GM12878 (cell line): ENCODE data around the gene LMAN1L. TPM values are rescaled to one million over a fixed set of nuclear protein-coding genes. Genes with fewer than 3 reads are reported as not detected.

Experiments used
- ATAC-seq: fragments of 200-7000 bp; cut with Tn5 transposase; 3 replicates; pipeline ENCODE4 v1.9.1; 2020; ENCODE audit warnings: mild to moderate bottlenecking, moderate library complexity
- BruUV-seq: library from RNA; stranded (reverse); fragments of 400-500 nt; replicated peaks from 2 replicates; lab custom pipeline; 2021; lab: Mats Ljungman, UMichigan
- CTCF ChIA-PET: fragments of 300-600 bp; sonication (Branson Sonifier 250); formaldehyde crosslinking; extraction: SDS; loops from one replicate; lab custom pipeline; 2021; ENCODE audit warnings: inconsistent platforms; lab: Yijun Ruan, JAX
- POLR2A ChIA-PET: fragments of 350-600 bp; formaldehyde crosslinking; extraction: SDS; loops from one replicate; lab custom pipeline; 2021; ENCODE audit warnings: inconsistent platforms; lab: Charles Lee
- RAD21 ChIA-PET: fragments of 300-600 bp; sonication (Branson Sonifier 250); formaldehyde crosslinking; loops from one replicate; lab custom pipeline; 2023; ENCODE audit warnings: antibody characterized with exemption; ENCODE audit not compliant: unreplicated experiment; lab: Charles Lee
- SMC1A ChIA-PET: fragments of 300-600 bp; sonication (Branson Sonifier 250); formaldehyde crosslinking; loops from one replicate; lab custom pipeline; 2023; ENCODE audit not compliant: unreplicated experiment, uncharacterized antibody; lab: Charles Lee
- DNase-seq: peaks from one replicate; pipeline ENCODE4 v3.0.0-alpha.2; 2011; ENCODE audit warnings: low read depth, low spot score
- FAIRE-seq: peaks from 3 replicates; lab custom pipeline; 2011; peaks lifted over from hg19 to GRCh38; lab: Jason Lieb, UNC
- H2AFZ ChIP-seq: 2 replicates; pipeline ENCODE4 v1.6.0; 2011; ENCODE audit warnings: low read depth, low read length, control low read depth; ENCODE audit not compliant: control insufficient read depth
- H3K27ac ChIP-seq: 2 replicates; pipeline ENCODE4 v1.5.1; 2011; ENCODE audit warnings: control low read depth; ENCODE audit not compliant: control insufficient read depth, insufficient read depth
- H3K27me3 ChIP-seq, 2 experiments: replicated peaks in 1 of 2; 2 replicates each; pipeline versions ENCODE4 v1.6.0 to v1.6.1; 2011; ENCODE audit warnings: low read length in 1 of 2; ENCODE audit not compliant: control insufficient read depth in 2 of 2, insufficient read depth in 2 of 2
- H3K36me3 ChIP-seq, 2 experiments: 2 replicates each; pipeline ENCODE4 v1.5.1; 2011; ENCODE audit warnings: low read length in 1 of 2; ENCODE audit not compliant: control insufficient read depth in 2 of 2, insufficient read depth in 2 of 2
- H3K4me1 ChIP-seq: 2 replicates; pipeline ENCODE4 v1.6.1; 2011; ENCODE audit warnings: mild to moderate bottlenecking, low read length, moderate library complexity, mixed read lengths; ENCODE audit not compliant: control insufficient read depth, insufficient read depth
- H3K4me2 ChIP-seq: 2 replicates; pipeline ENCODE4 v1.6.0; 2011; ENCODE audit warnings: control low read depth; ENCODE audit not compliant: control insufficient read depth, insufficient read depth
- H3K4me3 ChIP-seq: fragments of 200-600 bp; sonication (generic); 2 replicates; pipeline ENCODE4 v1.5.1; 2016
- H3K79me2 ChIP-seq: 2 replicates; pipeline ENCODE4 v1.6.0; 2011; ENCODE audit warnings: low read length; ENCODE audit not compliant: control insufficient read depth, insufficient read depth
- H3K9ac ChIP-seq: 2 replicates; pipeline ENCODE4 v1.8.0; 2011; ENCODE audit warnings: low read length, control low read depth, mixed read lengths; ENCODE audit not compliant: control insufficient read depth, insufficient read depth
- H3K9me3 ChIP-seq: replicated peaks from 3 replicates; pipeline ENCODE4 v1.5.1; 2011; ENCODE audit warnings: mild to moderate bottlenecking, low read length; ENCODE audit not compliant: control insufficient read depth, insufficient read depth
- H4K20me1 ChIP-seq: 2 replicates; pipeline ENCODE4 v1.6.0; 2011; ENCODE audit not compliant: control insufficient read depth, insufficient read depth
- ATF7 ChIP-seq: fragments of 450-650 bp; IDR thresholded peaks from 2 replicates; pipeline ENCODE4 v1.6.1; 2016; ENCODE audit warnings: low read depth, mild to moderate bottlenecking
- BACH1 ChIP-seq: fragments of 450-650 bp; IDR thresholded peaks from 2 replicates; pipeline ENCODE4 v1.6.1; 2017; ENCODE audit warnings: mild to moderate bottlenecking, borderline replicate concordance
- BCLAF1 ChIP-seq: fragments of 450-650 bp; IDR thresholded peaks from 2 replicates; pipeline ENCODE4 v1.6.1; 2017; ENCODE audit warnings: antibody characterized with exemption, mild to moderate bottlenecking, moderate library complexity
- BMI1 ChIP-seq: fragments of 450-650 bp; IDR thresholded peaks from 2 replicates; pipeline ENCODE4 v1.6.1; 2016; ENCODE audit warnings: mild to moderate bottlenecking, moderate library complexity, borderline replicate concordance
- CBFB ChIP-seq: IDR thresholded peaks from 2 replicates; pipeline ENCODE4 v1.6.1; 2016; ENCODE audit warnings: antibody characterized with exemption, low read depth
- CBX3 ChIP-seq: fragments of 200-600 bp; sonication (generic); IDR thresholded peaks from 2 replicates; pipeline ENCODE4 v1.6.1; 2016; ENCODE audit warnings: low read depth, borderline replicate concordance
- CBX5 ChIP-seq: sonication (generic); IDR thresholded peaks from 2 replicates; pipeline ENCODE4 v1.6.1; 2016; ENCODE audit warnings: low read depth, moderate library complexity, mild to moderate bottlenecking, inconsistent platforms
- CHD1 ChIP-seq: IDR thresholded peaks from 2 replicates; pipeline ENCODE4 v1.6.1; 2012; ENCODE audit warnings: low read depth, low read length, improper control_type of control experiment
- E4F1 ChIP-seq: fragments of 450-650 bp; IDR thresholded peaks from 2 replicates; pipeline ENCODE4 v1.6.1; 2018; ENCODE audit warnings: borderline replicate concordance, mild to moderate bottlenecking; ENCODE audit not compliant: partially characterized antibody
- ESRRA ChIP-seq: IDR thresholded peaks from 2 replicates; pipeline ENCODE4 v1.6.1; 2012; ENCODE audit warnings: mild to moderate bottlenecking, low read length, improper control_type of control experiment
- KDM1A ChIP-seq: fragments of 200-600 bp; sonication (generic); IDR thresholded peaks from 2 replicates; pipeline ENCODE4 v1.6.1; 2016; ENCODE audit warnings: borderline replicate concordance
- KLF5 ChIP-seq: fragments of 450-650 bp; IDR thresholded peaks from 2 replicates; pipeline ENCODE4 v1.6.1; 2014; ENCODE audit warnings: mild to moderate bottlenecking; ENCODE audit not compliant: partially characterized antibody
- PAX8 ChIP-seq: fragments of 450-650 bp; IDR thresholded peaks from 2 replicates; pipeline ENCODE4 v1.6.1; 2017; ENCODE audit warnings: mild to moderate bottlenecking, moderate library complexity
- RAD21 ChIP-seq: IDR thresholded peaks from 2 replicates; pipeline ENCODE4 v1.6.1; 2011; ENCODE audit warnings: mild to moderate bottlenecking, low read depth, low read length, moderate library complexity; ENCODE audit not compliant: insufficient read depth
- SMAD1 ChIP-seq: fragments of 450-650 bp; IDR thresholded peaks from 2 replicates; pipeline ENCODE4 v1.6.1; 2018; ENCODE audit warnings: mild to moderate bottlenecking, low read depth; ENCODE audit not compliant: partially characterized antibody
- SMAD5 ChIP-seq: IDR thresholded peaks from 2 replicates; pipeline ENCODE4 v1.6.1; 2016; ENCODE audit warnings: antibody characterized with exemption, low read depth
- SMARCA5 ChIP-seq: fragments of 450-650 bp; IDR thresholded peaks from 2 replicates; pipeline ENCODE4 v1.6.1; 2017; ENCODE audit warnings: mild to moderate bottlenecking
- SUPT20H ChIP-seq: IDR thresholded peaks from 2 replicates; pipeline ENCODE4 v1.6.1; 2011; ENCODE audit warnings: low read depth, mild to moderate bottlenecking, low read length, moderate library complexity, borderline replicate concordance; ENCODE audit not compliant: control insufficient read depth
- TARDBP ChIP-seq: IDR thresholded peaks from 2 replicates; pipeline ENCODE4 v1.6.1; 2016; ENCODE audit warnings: borderline replicate concordance
- TCF7 ChIP-seq: IDR thresholded peaks from 2 replicates; pipeline ENCODE4 v1.6.1; 2014; ENCODE audit warnings: antibody characterized with exemption, borderline replicate concordance
- ZNF274 ChIP-seq: IDR thresholded peaks from one replicate; pipeline ENCODE4 v1.8.0; 2011; ENCODE audit not compliant: insufficient read length, insufficient read depth
- WGBS: methylation state at CpG from one replicate; pipeline ENCODE4 v1.1.6; 2016; ENCODE audit warnings: low lambda C conversion rate; ENCODE audit not compliant: insufficient replicate concordance, insufficient coverage; ENCODE audit errors: missing lambda C conversion rate; 5-methylcytosine and 5-hydroxymethylcytosine counted together
- in situ Hi-C: fragments of 300-500 bp; cut with MboI; formaldehyde crosslinking; loops from 9 replicates; pipeline ENCODE4 v1.14.3; 2018; ENCODE audit warnings: mixed read lengths
- intact Hi-C: fragments of 100-400 bp; cut with micrococcal nuclease; formaldehyde crosslinking; loops from one replicate; pipeline ENCODE4 v1.14.2; 2022; ENCODE audit not compliant: unreplicated experiment
- polyA plus RNA-seq, 11 experiments: library from polyadenylated mRNA; depleted of rRNA in 4 of 11; unstranded in 6 of 11; stranded (reverse) in 5 of 11; fragments of >200 nt; fragmentation: Nextera tagmentation in 4 of 11; fragmentation: Illumina TruSeq in 1 of 11; extraction: Ambion mirVana in 4 of 11; extraction: Trizol in 1 of 11; gene quantifications; 1 replicate in 1 of 11; 2 replicates in 10 of 11; pipeline versions ENCODE4 v1.2.1 to v1.2.3, GENCODE V29; 2011 to 2016; ENCODE audit warnings: inconsistent platforms in 2 of 11, missing spikeins in 2 of 11, low read depth in 1 of 11
- total RNA-seq, 4 experiments: library from RNA; depleted of rRNA in 3 of 4; stranded (reverse); fragments of >200 nt in 3 of 4; fragmentation: Illumina TruSeq in 1 of 4; extraction: Trizol in 1 of 4; gene quantifications; 2 replicates each; pipeline versions ENCODE4 v1.2.1 to v1.2.3, GENCODE V29; 2013 to 2021

Gene LMAN1L
- total and polyA plus RNA-seq, 10 of the 15 experiments (the other 5 are each of a cell fraction or from before 2014, with no cell fraction given) = not detected

- Histone ChIP-seq H4K20me1 (no peaks in the 10 kb centered on the region), H3K9ac (peak within 1 kb of the TSS; percentile 70), H3K36me3 (peaks cover 0 to 4% of the 10 kb centered on the region in 2 experiments; a peak in 1 of 4 replicates), H3K27ac (peak within 1 kb of the TSS; percentile 94), H3K4me2 (peak within 1 kb of the TSS; percentile 100), H3K9me3 (peaks cover 2% of the 10 kb centered on the region; the same call in 2 of the 3 replicates), H3K4me1 (peaks cover 28% of the 10 kb centered on the region), H2AFZ (peak within 1 kb of the TSS; percentile 91), H3K27me3 (no peaks in the 10 kb centered on the region), H3K79me2 (peaks cover 45% of the 10 kb centered on the region), H3K4me3 (peak within 1 kb of the TSS; percentile 93)
- ATAC-seq (peak; percentile 92), FAIRE-seq (peak; percentile 69), DNase-seq (peak; percentile 85)
- SMC1A ChIA-PET = interaction anchor here (0.9 to 2.7 kb wide), 6 partner anchors 10 to 95 kb away, joined by 3 to 15 read pairs (median 3); partner anchors contain the start of gene FAM219B
- under 1% methylated on average over 42 of the region's 52 CpGs for WGBS
- intact Hi-C loops = no loop called here
- POLR2A ChIA-PET = interaction anchor here (0.5 to 2.4 kb wide), 7 partner anchors 11 to 150 kb away, joined by 3 to 7 read pairs (median 5); no protein-coding TSS in a partner anchor
- RAD21 ChIA-PET = interaction anchor here (1.0 to 2.5 kb wide), 5 partner anchors 11 to 102 kb away, joined by 3 to 13 read pairs (median 3); partner anchors contain the start of gene CSK
- CTCF ChIA-PET = interaction anchor here (0.9 to 11.2 kb wide), 3 partner anchors 10 to 86 kb away, joined by 3 to 129 read pairs (median 11); no protein-coding TSS in a partner anchor
- in situ Hi-C loops = no loop called here
- no TSS peak for BruUV-seq
- TF ChIP-seq E4F1 (peak; percentile 95), SMARCA5 (no peak), ATF7 (peak; percentile 91), BCLAF1 (no peak), BACH1 (no peak), KDM1A (no peak), CBFB (peak; percentile 20; the same call in 1 of the 2 replicates), TCF7 (no peak), SMAD1 (no peak), CBX3 (no peak), RAD21 (no peak), SMAD5 (peak; percentile 59), ESRRA (no peak), PAX8 (no peak), ZNF274 (no peak), CHD1 (no peak), TARDBP (no peak), BMI1 (no peak), CBX5 (no peak), SUPT20H (no peak), KLF5 (no peak)
These were observed 60.6 kb downstream of the LMAN1L start, which contains the start of gene SCAMP2 for GRCh38 chr15:74873036-74873755. TSS of gene SCAMP2 (minus strand) at chr15:74873365. CDS start at chr15:74873255, 110 bp downstream.
